GM12801 (cell line): ENCODE measurements around the gene NOL4L.

Experiments used
- TF ChIP-seq, protein P1 (sequence below): IDR thresholded peaks from one replicate; pipeline ENCODE4 v1.5.1; 2011; ENCODE audit warnings: control low read depth; ENCODE audit not compliant: insufficient read length; ENCODE audit errors: extremely low read depth

The NOL4L gene

DNA sequence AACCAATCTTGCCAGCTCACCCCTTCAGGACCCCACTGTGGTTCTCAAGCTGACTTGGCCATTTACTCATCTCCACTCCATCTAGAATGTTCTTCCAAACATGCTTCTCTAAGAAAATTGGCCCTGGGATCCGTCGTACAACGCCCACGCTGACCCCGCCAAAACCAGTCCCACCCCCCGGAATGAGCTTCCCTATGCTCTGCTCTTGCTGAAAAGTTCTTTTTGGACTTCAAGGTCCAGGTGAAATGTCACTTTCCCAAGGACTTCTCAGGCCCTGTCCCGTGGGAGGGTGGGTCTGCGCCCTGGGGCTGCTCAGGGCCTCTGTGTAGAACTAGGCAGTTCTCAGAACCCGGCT lies 9.9 kb downstream of the NOL4L start:
- TF ChIP-seq, protein P1, sequence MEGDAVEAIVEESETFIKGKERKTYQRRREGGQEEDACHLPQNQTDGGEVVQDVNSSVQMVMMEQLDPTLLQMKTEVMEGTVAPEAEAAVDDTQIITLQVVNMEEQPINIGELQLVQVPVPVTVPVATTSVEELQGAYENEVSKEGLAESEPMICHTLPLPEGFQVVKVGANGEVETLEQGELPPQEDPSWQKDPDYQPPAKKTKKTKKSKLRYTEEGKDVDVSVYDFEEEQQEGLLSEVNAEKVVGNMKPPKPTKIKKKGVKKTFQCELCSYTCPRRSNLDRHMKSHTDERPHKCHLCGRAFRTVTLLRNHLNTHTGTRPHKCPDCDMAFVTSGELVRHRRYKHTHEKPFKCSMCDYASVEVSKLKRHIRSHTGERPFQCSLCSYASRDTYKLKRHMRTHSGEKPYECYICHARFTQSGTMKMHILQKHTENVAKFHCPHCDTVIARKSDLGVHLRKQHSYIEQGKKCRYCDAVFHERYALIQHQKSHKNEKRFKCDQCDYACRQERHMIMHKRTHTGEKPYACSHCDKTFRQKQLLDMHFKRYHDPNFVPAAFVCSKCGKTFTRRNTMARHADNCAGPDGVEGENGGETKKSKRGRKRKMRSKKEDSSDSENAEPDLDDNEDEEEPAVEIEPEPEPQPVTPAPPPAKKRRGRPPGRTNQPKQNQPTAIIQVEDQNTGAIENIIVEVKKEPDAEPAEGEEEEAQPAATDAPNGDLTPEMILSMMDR, result no peak

DNA sequence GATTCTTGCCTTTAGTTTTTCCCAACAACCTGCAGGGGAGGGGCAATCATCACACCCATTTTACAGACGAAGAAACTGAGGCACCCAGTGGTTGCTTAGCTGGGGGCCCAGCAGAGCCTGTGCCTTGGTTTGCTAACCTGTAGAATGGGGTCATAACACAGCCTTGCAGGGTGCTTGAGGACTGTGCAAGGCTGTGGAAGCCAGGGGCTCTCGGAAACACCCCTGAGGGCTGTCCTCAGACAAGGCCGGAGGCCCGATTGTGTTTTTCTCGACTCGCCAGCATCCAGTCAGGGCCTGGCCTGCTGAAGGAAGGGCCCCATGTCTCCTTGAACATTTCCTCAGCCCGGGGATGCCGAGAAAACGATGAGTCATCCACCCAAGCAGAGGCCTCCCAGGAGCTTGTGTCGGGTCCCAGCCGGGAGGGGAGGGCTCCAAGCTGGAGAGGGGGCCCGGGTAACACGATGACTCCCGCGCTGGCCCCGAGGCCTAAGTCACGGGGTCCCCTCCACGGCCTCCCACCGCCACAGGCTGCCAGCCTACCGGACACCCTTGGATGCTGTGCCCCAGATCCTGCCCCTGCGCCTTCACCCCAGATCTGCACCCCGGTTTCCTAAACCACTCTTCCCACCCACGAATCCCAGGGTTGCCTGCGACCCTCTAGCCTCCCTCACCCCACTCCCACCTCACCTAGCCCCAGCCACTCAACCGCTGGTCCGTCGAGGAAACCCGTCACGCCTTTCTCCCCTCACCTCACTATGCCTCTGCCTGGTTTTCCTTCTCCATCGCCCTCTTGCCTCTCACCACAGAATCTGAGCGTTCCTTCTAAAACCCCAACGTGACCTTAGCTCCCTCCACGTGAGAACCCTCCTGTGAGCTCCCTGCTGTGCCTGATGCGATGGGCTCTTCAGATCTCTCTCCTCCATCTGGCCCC lies 10.6 kb downstream of the NOL4L start:
- TF ChIP-seq, protein P1, result no peak

DNA sequence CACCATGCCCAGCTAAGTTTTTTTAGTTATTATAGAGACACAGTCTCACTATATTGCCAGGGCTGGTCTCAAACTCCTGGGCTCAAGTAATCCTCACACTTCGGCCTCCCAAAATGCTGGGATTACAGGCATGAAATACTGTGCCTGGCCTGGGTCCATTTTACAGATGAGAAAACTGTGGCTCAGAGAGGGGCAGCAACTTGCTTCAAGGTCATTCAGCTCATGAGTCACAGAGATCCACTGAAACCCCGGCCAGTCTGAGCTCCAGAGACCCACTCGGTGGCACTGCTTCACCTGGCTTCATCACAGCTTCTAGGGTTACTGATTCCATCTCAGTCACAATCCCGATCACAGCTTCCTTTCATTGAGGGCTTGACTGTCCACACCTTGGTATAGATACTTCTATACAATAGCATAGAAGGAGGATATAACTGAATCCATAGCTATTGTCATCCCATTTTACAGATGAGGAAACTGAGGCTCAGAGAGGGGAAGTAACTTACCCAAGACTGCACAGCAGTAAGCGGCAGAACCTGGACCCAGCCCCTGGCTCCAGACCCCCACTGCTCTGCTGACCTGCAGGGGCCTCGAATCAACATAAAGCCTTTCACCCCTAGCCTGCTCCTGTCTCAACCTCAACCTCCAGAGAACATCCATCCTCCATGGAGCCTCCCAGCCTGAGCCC lies 11.8 kb downstream of the NOL4L start:
- TF ChIP-seq, protein P1, result no peak

DNA sequence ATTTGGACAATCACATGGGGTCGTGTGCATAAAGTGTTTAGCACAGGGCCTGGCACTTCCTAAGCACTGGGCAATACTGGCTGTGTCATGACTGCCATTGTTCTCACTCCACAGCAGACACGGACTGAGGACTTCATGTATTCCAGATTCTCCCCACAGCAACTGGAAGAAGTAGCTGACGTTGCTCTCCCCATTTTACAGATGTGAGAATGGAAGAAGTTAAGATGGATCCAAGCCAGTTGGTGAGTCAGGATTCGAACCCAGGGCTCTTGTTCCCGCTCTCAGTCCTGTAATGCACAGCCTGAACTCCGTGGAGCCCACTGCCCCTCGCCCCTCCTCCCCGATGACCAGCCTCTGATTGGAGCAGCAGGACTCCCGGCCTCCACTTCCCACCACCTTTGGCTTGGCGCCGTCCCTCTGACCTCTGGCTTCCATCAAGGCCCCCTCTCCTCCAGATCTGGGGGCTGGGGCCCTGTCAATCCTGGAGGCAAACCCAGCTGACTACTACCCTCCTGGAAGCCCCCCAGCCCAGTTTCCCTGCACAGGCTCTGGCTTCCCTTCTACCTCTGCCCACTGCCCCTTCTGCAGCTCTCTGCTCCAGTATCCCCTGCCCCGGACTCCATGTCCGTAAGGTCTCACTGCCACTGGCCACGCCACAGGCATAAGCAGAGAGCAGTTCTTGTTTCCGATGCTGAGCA lies 12.7 kb downstream of the NOL4L start:
- TF ChIP-seq, protein P1, result no peak

DNA sequence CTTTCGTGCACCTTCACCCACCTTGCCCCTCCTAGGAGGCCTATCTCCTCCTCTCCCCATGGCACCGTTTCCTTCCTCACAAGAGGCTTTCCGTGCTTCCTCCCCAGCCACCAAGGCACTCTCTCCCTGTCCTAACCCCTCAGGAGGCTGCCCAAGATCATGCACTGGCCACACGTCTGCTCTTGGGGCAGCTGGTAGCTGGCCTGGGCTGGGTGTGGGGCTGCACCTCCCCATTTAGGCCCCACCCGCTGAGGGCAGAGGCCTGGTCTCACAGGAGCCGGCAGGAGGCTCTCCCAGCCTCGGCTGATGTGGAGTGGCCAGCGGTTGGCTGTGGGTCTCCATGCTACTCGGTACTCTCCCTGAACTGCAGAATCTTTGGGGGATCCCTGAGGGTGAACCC lies 13.6 kb downstream of the NOL4L start:
- TF ChIP-seq, protein P1, result no peak

DNA sequence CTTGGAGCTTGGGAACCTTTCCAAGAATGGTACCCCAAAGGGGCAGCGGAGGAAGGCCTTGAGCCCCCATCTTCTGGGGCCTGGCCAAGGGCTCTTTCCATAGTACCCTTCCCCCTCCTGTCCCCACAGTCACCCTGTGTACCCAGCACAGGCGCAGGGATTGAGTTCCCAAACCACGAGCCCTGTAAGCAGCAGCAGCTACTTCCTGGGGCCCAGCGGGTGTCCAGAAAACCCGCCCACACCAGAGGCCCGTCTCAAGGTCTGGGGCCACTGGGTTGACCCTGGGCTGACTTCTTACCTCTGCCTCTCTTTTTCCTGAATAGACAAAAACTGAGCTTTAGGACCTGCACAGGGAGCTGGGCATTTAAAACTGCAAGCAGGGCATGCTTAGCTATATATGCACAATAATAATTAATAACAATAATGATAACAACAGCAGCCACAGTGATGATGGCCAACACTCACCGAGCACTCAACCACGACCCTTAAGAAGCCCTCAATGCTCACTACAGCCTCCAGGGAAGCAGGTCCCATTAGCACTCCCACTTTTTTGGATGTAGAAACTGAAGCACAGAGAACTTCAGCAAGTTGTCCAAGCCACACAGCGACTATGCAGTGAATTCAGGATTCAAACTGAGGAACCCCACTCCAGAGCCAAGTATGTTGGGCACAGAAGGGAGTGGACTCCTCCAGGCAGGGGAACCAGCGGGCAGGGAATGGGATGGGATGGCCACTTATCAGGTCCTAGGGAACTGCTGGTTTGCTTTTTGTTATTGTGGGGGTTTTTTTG lies 14.5 kb downstream of the NOL4L start:
- TF ChIP-seq, protein P1, result no peak
